SH-SY5Y (cell line): Measurements from ENCODE around the gene GDAP1L1.

Experiments
- GATA2 ChIP-seq: IDR thresholded peaks from 2 replicates; pipeline ENCODE4 v1.6.1; 2011; ENCODE audit warnings: mild to moderate bottlenecking, low read depth, low read length
- GATA3 ChIP-seq: IDR thresholded peaks from 2 replicates; pipeline ENCODE4 v1.6.1; 2011; ENCODE audit warnings: low read depth, mild to moderate bottlenecking, low read length, moderate library complexity

- TF ChIP-seq GATA3 (no peak), GATA2 (no peak)
Observed at GRCh38 chr20:44302736-44303135, 55.6 kb downstream of the GDAP1L1 start.
